Type B pancreatic cell (in vitro differentiated cells): ENCODE measurements around the gene ZBED1. TPM values are rescaled to one million over a fixed set of nuclear protein-coding genes. Genes with fewer than 3 reads are reported as not detected.

Source experiments
- DNase-seq: peaks from one replicate; pipeline ENCODE4 v3.0.0; 2021; ENCODE audit warnings: mixed read lengths; ENCODE audit not compliant: unreplicated experiment; ENCODE audit errors: extremely low spot score
- H3K27ac Mint-ChIP-seq: 2 replicates; pipeline ENCODE4 v1.8.0; 2021; ENCODE audit warnings: mild to moderate bottlenecking, mixed read lengths
- H3K27me3 Mint-ChIP-seq: 2 replicates; pipeline ENCODE4 v1.8.0; 2021; ENCODE audit warnings: mixed read lengths
- H3K36me3 Mint-ChIP-seq: 2 replicates; pipeline ENCODE4 v1.8.0; 2021; ENCODE audit warnings: mixed read lengths
- H3K4me1 Mint-ChIP-seq: one replicate; pipeline ENCODE4 v1.8.0; 2021; ENCODE audit warnings: mixed read lengths; ENCODE audit not compliant: unreplicated experiment
- H3K4me3 Mint-ChIP-seq: 2 replicates; pipeline ENCODE4 v1.8.0; 2021; ENCODE audit warnings: mild to moderate bottlenecking, mixed read lengths
- H3K9me3 Mint-ChIP-seq: 2 replicates; pipeline ENCODE4 v1.8.0; 2021; ENCODE audit warnings: mixed read lengths
- total RNA-seq: library from RNA; stranded (reverse); gene quantifications from 2 replicates; pipeline ENCODE4 v1.2.1, GENCODE V29; 2021; ENCODE audit warnings: low replicate concordance
- TF ChIP-seq, protein P1 (sequence below): fragments of 200-600 bp; sonication (generic); conservative IDR thresholded peaks from 2 replicates; pipeline ENCODE4 v1.5.0; 2021; ENCODE audit warnings: antibody characterized with exemption, mild to moderate bottlenecking

Gene ZBED1
- total RNA-seq, 1 donor from 2014 or later, result 42.0 TPM

DNA sequence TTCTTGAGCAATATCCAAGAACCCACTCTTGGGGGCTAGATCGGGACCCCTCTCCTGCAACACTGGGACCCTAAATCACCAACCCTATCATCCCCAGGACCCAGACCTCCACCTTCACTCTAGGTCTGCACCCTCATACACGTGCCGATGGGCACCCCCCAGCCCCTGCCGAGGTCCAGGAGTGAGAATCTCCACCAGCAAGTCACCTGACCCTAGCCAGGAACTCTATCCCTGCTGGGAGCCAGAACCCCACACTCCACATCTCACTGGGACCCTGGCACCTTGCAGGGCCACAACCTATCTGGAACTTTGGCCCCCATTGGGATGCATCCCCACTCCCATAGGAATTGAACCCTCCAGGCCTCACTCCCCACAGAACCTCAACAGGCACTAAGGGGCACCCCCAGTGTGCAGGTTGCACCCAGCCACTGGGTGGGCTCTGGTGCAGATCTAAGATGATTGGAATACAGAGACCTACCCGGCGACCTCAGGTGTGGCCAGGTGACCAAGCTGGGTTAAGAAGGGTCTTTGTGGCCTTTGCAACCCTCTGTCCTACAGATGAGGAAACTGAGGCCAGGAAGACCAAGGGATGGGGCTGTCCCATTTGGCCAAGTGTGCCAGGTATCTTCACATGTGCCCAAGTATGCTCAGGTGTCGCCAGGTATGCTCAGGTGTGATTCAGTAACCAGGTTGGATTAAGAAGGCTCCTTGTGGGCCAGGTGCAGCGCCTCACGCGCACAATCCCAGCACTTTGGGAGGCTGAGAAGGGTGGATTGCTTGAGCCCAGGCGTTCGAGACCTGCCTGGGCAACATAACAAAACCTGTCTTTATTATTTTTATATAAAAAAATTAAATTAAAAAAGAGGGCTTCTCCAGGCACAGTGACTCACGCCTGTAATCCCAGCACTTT lies 3.1 kb upstream of the ZBED1 start:
- Mint-ChIP-seq H3K27me3 (no peaks in the 10 kb centered on the region), H3K36me3 (no peaks in the 10 kb centered on the region), H3K27ac (peak overlapping the region; percentile 66), H3K4me1 (peaks cover 3% of the 10 kb centered on the region), H3K9me3 (no peaks in the 10 kb centered on the region), H3K4me3 (peak overlapping the region; percentile 72)
- no peak for DNase-seq
- TF ChIP-seq, protein P1, sequence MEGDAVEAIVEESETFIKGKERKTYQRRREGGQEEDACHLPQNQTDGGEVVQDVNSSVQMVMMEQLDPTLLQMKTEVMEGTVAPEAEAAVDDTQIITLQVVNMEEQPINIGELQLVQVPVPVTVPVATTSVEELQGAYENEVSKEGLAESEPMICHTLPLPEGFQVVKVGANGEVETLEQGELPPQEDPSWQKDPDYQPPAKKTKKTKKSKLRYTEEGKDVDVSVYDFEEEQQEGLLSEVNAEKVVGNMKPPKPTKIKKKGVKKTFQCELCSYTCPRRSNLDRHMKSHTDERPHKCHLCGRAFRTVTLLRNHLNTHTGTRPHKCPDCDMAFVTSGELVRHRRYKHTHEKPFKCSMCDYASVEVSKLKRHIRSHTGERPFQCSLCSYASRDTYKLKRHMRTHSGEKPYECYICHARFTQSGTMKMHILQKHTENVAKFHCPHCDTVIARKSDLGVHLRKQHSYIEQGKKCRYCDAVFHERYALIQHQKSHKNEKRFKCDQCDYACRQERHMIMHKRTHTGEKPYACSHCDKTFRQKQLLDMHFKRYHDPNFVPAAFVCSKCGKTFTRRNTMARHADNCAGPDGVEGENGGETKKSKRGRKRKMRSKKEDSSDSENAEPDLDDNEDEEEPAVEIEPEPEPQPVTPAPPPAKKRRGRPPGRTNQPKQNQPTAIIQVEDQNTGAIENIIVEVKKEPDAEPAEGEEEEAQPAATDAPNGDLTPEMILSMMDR, result no peak

DNA sequence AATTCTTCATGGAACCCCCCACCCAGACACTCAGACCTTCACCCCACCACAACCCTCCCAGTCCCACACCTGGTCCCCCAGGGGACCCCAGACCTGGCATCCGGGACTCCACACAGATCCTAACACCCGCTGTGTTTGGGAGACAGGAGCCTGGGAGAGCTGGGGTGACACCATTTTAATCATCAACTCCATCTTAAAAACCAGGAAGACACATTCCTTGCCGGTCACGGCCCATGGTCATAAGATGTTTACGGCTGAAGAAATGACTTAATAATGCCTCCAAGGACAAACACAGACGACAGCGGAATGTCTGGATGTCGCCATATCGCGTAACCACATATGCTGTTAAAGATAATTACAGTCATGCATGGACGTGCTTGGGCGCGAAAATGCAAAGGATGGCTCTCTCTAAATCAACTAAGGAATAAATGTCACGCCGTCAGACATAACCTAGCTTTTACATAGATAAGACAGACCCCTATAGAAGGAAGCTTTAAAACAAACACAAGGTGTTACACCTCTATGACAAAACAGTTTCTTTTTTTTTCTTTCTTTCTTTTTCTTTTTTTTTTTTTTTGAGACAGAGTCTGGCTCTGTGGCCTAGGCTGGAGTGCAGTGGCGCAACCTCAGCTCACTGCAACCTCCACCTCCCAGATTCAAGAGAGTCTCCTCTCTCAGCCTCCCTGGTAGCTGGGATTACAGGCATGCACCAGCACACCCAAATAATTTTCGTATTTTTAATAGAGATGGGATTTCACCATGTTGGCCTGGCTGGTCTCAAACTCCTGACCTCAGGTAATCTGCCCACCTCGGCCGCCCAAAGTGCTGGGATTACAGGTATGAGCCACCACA lies 2.1 kb upstream of the ZBED1 start:
- H3K4me1 Mint-ChIP-seq, result peaks cover 12% of the 10 kb centered on the region
- no peaks in the 10 kb centered on the region for H3K9me3 Mint-ChIP-seq
- no peaks in the 10 kb centered on the region for H3K27me3 Mint-ChIP-seq
- no peak for DNase-seq
- peak overlapping the region; percentile 48 for H3K4me3 Mint-ChIP-seq
- H3K36me3 Mint-ChIP-seq, result no peaks in the 10 kb centered on the region
- peak overlapping the region; percentile 93 for H3K27ac Mint-ChIP-seq
- TF ChIP-seq, protein P1, result no peak

DNA sequence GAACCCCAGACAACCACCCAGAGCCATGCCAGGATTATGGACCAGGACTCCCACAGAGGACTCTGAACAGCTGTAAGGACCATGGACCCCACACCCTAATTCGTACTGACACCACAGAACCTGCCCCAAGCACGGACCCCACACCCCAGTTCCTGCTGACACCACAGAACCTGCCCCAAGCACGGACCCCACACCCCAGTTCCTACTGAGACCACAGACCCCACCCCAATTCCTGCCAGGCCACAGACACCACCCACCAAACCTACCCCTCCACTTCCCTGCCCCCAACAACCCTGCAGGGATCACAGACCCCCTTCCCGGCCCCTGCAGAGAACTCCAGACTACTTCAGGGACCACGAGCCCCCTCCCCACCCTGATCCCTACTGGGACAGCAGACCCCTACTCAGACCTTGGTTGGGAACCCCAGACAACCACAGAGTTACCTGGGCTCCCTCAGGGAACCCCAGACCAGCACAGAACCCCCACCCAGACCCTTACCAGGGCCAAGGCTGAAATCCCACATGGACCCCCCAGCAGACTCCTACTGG lies 1.4 kb upstream of the ZBED1 start:
- DNase-seq, result no peak
- peaks cover 18% of the 10 kb centered on the region for H3K4me1 Mint-ChIP-seq
- TF ChIP-seq, protein P1, result no peak
- peak overlapping the region; percentile 93 for H3K27ac Mint-ChIP-seq
- no peaks in the 10 kb centered on the region for H3K27me3 Mint-ChIP-seq
- peak overlapping the region; percentile 48 for H3K4me3 Mint-ChIP-seq
- peaks cover 4% of the 10 kb centered on the region for H3K36me3 Mint-ChIP-seq
- no peaks in the 10 kb centered on the region for H3K9me3 Mint-ChIP-seq

DNA sequence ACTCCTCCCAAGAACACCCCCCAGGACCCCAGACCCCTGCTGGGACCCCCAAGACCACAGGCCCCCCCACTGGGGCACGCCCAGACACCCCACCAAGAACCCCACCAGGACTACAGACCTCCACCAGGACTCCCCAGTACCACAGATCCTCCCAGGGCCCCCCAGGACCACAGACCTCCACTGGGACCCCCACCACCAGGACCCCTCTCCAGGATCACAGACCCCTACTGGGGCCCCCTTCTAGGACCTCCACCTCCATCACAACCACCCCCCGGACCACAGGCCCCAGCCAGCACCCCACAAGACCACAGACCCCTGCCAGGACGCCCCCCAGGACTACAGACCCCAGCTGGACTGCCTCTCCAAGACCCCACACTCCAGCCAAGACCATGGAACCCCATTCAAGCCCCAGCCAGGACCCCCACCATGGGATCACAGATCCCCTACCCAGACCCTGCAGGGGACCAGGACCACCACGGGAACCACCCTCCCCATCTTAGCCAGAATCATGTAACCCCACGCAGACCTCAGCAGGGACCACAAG lies 855 bp upstream of the ZBED1 start:
- no peaks in the 10 kb centered on the region for H3K27me3 Mint-ChIP-seq
- H3K27ac Mint-ChIP-seq, result peak overlapping the region; percentile 93
- peak overlapping the region; percentile 48 for H3K4me3 Mint-ChIP-seq
- TF ChIP-seq, protein P1, result no peak
- DNase-seq, result no peak
- peaks cover 4% of the 10 kb centered on the region for H3K36me3 Mint-ChIP-seq
- H3K4me1 Mint-ChIP-seq, result peaks cover 18% of the 10 kb centered on the region
- H3K9me3 Mint-ChIP-seq, result no peaks in the 10 kb centered on the region

DNA sequence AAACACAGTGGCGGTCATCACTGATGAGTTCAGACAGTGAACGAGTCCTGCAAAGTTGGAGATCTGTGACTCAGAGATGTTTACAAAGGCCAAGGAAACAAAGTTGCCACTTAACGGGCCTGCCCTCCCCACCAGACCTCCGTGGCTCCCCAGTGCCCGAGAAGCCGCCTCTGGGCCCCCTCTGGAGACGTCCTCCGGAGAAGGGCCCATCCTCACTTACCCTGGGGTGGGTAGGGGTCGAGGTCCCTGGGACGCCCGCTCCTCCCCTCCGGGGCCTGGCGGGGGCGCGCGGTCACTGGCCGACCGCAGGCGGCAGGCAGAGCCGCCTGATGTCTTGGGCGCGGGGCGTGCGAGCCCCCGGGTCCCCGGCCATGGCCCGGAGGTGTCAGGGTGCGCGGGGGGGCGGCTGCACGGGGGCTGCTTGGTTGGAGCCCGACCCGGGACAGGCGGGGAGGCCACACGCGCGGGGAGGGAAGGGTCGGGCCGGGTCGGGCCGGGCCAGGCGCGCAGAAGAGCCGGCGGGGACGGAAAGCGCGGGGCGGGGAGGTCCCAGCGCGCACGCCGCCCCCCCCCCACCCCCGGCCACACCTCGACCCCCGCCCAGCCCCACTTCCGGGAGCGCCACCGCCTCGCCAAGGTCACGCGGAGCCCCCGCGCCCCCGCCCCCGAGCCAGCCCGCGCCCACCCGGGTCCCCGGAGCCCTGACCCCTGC lies 529 bp downstream of the ZBED1 start:
- no peaks in the 10 kb centered on the region for H3K27me3 Mint-ChIP-seq
- peak overlapping the region; percentile 79 for H3K4me3 Mint-ChIP-seq
- peaks cover 4% of the 10 kb centered on the region for H3K36me3 Mint-ChIP-seq
- peaks cover 18% of the 10 kb centered on the region for H3K4me1 Mint-ChIP-seq
- TF ChIP-seq, protein P1, result peak; percentile 29
- peak overlapping the region; percentile 79 for H3K27ac Mint-ChIP-seq
- no peaks in the 10 kb centered on the region for H3K9me3 Mint-ChIP-seq
- DNase-seq, result no peak
